GM18507 (cell line): ENCODE data around the gene UBE2G1.

Source experiments
- DNase-seq: peaks from one replicate; pipeline ENCODE4 v3.0.0; 2011; ENCODE audit warnings: low read depth; ENCODE audit not compliant: insufficient read length; ENCODE audit errors: extremely low spot score
- FAIRE-seq: peaks from 2 replicates; lab custom pipeline; 2011; peaks lifted over from hg19 to GRCh38; lab: Jason Lieb, UNC

UBE2G1 gene

DNA sequence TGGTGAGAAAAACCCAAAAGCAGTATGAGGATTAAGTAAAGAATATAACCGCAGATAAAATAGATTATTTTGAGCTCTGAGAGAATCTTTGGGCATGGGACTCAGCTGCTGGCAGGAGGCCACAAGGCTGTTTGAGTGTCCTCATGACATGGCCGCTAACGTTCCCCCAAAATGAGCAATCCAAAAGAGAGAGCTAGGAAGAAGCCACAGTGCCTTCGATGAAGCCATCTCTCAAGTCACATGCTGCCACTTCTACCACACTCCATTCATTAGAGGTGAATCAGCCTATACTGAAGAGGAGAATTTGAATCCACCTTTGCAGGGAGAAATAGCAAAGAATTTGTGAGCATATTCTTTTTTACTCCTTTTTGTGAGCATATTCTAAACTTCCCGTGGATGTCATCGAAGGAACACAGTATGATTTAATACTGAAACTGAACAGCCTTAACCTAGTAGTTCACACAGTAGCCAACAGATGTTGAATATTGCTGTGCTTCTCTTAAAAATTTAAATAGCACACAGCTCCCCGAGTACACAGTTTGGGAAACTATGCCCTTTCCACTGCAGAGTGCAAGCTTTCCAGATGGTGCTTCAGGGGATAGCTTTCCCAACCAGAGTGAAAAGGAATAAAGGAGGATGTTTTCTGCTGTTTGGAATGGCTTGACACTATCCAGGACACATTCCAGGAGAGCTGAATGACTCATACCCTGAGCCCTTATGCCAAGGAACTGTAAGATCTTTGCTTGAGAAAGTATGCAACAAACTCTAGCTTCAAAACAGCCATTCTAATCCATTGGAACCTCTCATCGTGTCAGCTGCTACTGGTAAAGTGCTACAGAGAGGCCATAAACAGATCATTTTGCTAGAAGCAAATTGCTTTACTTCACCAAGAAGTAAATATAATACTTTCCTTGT, 136.6 kb downstream of the UBE2G1 start:
- DNase-seq (no peak), FAIRE-seq (no peak)

DNA sequence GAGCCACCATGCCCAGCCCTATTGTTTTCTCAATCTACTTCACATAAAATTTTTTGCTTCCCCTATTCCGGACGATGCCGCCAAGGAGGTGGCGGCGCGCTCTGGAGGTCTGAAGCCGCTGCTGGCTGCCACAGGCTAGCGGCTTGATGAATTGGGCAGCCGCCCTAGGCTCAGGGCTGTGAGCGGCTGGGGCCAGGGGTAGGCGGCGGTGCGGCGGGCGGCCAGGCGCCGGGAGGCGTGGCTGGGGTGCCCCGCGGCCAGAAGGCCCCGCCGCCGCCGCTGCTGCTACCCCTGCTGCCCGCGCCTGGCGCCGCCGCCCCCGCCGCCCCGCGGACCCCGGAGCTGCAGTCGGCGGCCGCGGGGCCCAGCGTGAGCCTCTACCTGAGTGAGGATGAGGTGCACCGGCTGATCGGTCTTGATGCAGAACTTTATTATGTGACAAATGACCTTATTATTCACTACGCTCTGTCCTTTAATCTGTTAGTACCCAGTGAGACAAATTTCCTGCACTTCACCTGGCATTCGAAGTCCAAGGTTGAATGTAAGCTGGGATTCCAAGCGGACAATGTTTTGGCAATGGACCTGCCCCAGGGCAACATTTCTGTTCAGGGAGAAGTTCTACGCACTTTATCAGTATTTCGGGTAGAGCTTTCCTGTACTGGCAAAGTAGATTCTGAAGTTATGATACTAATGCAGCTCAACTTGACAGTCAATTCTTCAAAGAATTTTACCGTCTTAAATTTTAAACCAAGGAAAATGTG, 144.4 kb downstream of the UBE2G1 start:
- DNase-seq (no peak), FAIRE-seq (no peak)

DNA sequence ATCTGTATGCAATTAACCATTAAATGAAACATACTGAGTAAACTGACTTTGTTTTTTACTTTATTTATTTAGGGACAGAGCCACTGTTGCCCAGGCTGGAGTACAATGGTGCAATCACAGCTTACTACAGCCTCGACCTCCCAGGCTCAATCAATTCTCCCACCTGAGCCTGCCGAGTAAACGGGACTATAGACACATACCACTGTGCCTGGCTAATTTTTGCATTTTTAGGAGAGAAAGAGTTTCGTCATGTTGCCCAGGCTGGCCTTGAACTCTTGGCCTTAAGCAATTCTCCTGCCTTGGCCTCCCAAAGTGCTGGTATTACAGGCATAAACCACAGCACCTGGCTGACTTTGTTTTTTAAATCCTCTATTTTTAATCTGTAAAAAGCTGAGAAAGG, 145.3 kb downstream of the UBE2G1 start:
- DNase-seq: no peak

DNA sequence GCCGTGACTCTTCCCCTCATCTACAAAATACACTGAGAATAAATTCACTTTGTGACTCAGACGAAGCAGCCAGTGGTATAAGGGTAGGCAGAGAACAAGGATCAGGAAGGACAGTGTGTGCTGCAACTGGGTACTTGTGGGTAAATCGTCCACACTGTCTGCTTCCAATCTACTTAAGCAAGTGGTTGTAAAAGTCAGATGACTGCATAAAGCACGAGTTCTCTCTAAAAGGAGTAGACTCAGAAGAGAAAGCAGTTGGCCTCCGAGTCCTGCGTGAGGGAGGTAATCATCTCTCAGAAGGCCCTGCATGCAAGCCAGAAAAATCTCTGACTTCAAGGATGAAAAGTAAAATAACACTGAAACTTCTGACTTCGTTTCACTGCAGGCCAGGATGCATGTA, 145.8 kb downstream of the UBE2G1 start:
- DNase-seq: no peak
- FAIRE-seq: no peak

More for the DNA sequence above, 145.3 kb downstream of the UBE2G1 start:
- FAIRE-seq: no peak
